ENCODE data around the gene ROPN1L.
A peak's percentile ranks its signal among the peaks of the same experiment; 100 is the strongest.

The ROPN1L gene

DNA sequence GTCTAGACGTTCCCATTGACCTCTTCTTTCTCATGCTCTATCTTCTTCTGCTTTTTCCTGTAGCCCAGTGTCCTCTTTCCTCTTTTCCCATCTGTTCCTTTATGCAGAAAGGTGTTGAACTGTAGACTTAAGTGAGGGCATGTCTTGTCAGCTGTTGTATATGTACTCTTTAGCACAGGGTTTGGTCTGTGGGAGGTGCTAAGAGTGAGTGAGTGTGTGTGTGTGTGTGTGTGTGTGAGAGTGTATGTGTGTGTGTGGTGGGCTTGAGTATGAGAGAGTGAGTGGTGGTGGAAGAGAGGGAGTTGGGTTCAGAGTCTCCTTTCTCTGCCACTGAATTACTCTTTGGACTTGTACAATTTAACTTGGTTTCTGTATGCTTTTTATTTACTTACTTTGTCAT is 10.3 kb upstream of the ROPN1L start:
- no peak for DNase-seq

DNA sequence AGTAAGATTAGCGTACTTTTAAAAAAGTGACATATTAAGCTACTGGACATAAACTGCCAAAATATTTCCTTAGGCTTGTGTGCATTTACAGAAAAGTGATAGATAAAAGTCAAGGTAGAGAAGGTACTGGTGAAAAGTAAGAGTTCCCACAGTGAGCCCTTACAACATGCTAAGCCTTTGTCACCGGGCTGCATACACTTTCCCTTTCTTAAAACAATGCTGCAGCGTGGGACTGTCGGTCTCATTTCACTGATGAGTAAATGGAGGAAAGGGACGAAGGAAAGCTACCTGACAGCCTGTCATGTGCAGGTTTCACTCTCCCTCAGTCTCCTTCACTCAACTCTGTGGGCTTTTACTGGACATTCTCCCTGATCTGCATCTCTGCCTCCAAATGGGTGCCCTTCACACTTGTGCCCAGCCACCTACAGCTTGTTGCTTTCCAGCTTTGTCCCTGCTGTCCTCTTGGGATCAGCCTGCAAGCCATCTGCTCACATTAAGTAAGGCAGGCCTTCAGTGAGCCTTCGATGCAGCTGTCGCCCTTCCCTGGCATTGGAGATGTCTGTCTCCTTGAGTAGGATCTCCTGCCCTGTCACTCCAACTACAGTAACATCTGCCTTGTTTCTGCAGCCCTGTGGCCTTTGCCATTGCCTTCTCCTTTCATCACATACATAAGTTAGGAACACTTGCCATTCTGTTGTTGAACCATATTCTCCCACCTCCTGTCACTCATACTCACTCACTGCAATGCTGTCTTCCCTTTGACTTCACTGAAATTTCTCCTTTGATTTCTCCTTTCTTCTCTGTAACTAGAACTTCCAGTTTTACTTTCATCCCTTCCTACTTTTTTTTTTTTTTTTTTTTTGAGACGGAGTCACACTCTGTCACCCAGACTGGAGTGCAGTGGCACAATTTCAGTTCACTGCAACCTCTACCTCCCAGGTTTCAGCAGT is 9.3 kb upstream of the ROPN1L start:
- no peak for DNase-seq

GRCh38 chr5:10434392-10434791 is 7.3 kb upstream of the ROPN1L start:
- no peak for DNase-seq

GRCh38 chr5:10438301-10438700 is 3.4 kb upstream of the ROPN1L start:
- DNase-seq, result no peak

DNA sequence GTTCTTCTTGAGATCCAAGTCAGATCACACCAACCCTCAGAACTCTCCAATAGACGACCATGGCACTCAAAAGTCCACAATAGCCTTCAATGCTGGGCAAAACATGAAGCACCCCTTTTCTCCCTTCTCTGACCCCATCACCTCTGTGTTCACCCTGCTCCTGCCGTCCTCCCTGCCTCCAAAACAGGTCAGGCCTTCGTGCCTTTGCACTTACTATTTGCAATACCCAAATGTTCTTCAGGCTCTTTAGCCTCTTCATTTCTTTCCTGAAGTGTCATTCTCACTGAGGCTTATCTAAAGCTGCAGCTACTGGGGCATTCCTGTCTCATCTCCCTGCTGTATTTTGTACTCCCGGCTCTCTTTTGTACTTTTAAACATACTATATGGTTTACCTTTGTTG is 2.0 kb upstream of the ROPN1L start:
- DNase-seq, result no peak

GRCh38 chr5:10440367-10440990 is 1.2 kb upstream of the ROPN1L start:
- no peak for DNase-seq

DNA sequence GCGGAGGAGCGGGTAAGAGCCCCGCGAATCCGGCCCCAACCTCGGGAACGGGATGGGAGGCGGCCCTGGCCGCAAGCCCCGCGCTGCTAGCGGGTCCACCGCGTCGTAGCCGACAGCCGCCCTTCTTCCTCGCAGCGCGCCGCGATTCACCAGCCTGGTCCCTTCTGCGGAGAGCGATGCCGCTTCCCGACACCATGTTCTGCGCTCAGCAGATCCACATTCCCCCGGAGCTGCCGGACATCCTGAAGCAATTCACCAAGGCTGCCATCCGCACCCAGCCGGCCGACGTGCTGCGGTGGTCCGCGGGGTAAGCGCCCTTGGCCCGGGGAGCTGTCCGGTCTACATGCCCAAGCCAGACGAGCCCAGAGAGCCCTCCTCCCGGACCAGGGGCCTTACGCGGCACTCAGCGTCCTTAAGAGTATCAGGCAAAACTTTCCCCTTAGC is 335 bp downstream of the ROPN1L start:
- DNase-seq, result no peak

GRCh38 chr5:10442576-10442975 is 897 bp downstream of the ROPN1L start:
- DNase-seq, result no peak

- no peak for DNase-seq
These were observed 3.7 kb downstream of the ROPN1L start for GRCh38 chr5:10445352-10445751.

- no peak for DNase-seq
These were observed 4.8 kb downstream of the ROPN1L start for GRCh38 chr5:10446490-10446889.

DNA sequence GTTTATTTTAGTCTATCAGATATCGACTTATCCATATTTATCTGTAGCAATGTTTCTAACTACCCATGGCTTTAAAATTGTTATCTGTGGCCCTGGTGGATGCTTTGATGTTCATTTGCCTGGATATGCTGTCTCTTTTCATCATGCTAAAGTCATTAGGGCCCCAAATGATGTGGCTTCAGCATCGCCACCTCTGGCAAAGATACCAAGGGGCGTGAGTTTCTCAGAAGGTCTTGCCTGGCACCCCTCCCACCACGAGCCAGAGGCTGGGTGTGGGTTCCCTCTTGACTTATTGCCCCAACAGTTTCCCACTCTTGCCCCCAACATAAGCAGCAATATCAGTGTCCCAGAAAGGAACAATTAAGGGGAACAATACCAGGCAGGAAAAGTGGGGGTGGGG is 5.4 kb downstream of the ROPN1L start:
- DNase-seq, result no peak

GRCh38 chr5:10448754-10449360 is 7.2 kb downstream of the ROPN1L start:
- DNase-seq, result no peak

DNA sequence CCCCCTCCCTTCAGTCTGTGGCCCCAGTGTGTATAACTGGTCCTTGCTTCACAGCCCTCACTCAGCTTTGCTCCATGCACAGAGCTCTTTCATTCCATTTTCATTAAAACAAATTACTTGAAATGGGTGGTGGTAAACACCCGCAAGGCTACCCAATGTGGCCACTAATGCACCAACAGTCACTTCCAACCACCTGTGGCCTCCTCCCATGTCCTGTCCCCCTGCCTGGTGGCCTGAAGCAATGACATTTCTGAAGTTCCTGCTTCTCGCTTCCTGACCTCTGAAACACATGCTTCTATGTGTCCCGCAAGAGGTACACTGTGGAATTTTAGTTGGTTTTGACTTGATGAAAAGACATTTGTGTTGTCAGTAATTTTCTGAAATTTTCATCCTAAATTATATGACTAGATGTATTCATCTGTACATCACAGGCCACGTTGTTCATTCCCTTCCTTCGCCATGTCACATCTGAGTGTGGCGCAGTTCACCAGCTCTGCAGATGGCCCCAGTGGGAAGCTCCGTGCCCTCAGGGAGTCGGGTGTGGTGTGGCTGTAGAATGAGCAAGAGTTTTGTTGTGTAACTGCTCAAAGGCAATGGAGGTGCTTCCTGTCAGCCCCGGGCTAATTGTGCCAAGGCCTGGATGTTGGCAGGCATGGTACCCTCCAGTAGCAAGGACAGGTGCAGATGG is 9.6 kb downstream of the ROPN1L start:
- no peak for DNase-seq

- peak; percentile 61 to 81 for DNase-seq
These were observed 11.2 kb downstream of the ROPN1L start for GRCh38 chr5:10452768-10453331.

DNA sequence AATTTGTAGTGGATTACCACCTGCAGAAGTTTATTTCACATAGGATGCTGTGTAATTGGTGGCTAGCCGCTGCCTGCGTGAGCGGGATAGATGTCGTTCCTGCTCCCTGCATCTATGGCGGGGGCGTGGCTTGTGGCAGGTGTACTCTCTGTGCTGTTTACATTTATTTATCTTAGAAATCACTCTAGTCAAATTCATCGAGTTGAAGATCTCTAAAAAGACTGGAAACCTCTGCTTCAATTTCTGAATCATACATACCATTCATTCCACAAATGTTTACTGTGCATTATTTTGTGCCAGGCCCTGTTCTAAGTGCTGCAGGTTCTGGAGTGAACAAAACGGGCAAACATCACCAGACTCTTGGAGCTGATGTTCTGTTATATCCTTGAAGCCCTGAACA is 11.9 kb downstream of the ROPN1L start:
- peak in 1 of 2 experiments; percentile 68 for DNase-seq

DNA sequence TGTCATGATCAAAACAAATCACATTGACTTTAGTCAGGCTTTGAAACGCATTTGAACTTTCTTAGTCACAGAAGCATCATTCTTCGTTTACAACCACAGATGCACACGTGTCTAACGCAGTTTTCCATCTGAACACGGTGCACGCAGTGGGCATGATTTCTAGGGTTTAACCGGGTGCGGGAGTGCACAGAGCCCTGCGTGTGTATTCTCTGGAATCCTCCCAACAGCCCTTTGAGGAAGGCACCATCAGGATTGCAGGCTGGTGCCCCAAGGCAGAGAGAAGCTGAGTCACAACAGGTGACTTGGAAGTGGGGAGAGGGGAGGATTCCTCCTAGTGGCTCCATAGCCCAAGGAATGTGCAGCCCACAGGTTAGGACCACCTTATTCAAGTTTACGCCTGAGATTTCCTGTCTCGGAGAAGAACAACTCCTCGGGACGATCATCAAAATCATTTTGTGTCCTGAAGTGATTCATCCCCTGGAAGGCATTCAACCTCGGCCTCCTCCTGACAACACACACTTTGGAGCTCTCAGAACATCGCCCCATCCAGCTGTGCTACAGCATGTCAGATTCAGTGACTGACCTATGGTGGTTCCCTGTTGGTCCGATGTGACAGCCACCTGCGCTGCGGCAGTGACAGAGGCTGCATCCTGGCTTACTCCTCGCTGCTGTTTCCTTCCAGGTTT is 13.1 kb downstream of the ROPN1L start:
- no peak for DNase-seq

DNA sequence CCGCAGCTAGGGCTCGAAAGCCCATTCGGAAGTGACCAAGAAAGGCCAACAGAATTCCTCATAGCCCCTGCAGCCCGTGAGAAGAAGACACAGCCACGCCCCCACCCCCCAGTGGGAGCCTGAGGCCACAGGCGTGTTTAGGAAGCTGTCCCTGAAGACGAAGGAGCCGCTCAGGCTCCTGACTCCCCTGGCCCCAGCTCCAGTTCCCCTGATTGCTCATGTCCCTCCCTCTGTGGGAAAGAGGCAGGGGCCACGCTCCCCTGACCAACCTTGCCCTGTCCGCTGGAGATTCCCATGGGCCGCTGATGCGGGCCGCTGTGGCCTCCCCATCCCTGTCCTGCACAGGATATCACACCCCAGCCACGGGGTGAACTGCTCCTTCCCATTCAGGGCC is 13.6 kb downstream of the ROPN1L start:
- no peak for DNase-seq

DNA sequence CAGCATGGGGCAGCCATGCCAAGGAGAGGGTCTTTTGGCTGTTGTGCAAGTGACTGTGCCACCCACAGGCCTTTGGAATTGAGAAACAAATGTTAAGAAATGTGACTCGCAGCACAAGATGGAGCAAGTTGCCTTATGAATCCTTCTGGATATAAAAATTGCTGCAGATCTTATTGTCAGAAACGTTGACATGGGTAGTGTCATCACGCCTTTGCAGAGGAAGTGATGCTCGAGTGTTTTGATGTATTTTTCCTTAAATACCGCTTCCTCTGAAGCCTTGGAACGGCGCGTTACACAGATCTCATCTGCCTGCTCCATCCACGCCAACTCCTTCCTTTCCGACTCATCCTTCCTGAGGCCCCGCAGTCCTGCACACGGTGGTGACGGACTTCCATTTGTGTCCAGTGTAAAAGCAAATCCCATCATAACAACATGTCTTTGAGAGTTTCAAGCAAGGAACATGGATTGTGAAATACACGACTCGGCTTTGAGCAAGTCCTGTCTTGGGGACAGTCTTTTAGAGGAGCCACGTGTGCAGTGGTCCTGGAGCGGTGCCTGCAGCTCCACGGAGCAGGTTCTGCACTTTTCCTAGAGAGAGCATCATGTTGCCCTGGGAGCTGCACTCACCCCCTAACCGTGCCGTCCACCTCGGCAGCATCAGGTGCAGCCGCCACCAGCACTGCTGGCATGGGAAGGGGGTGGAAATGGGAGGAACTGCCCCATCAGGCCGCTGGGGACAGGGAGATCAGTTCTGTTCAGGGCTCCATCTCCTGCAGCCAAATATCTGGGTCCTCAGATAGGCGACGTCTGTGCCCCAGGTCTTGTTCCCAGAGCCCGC is 15.1 kb downstream of the ROPN1L start:
- DNase-seq, result no peak

GRCh38 chr5:10457682-10458574 is 16.2 kb downstream of the ROPN1L start:
- no peak for DNase-seq
